Epithelial cell of esophagus (primary cell): Measurements from ENCODE around the gene ARID5B.

ENCODE experiments used
- DNase-seq: peaks from one replicate; pipeline ENCODE4 v3.0.0; 2010; ENCODE audit warnings: low read depth
- H3K4me3 ChIP-seq: 2 replicates; pipeline ENCODE4 v1.5.1; 2011; ENCODE audit warnings: mild to moderate bottlenecking, low read length, control low read depth
- CTCF ChIP-seq: IDR thresholded peaks from 2 replicates; pipeline ENCODE4 v1.5.1; 2011; ENCODE audit warnings: low read depth, mild to moderate bottlenecking, low read length, control low read depth, inconsistent platforms; ENCODE audit not compliant: insufficient read depth; ENCODE audit errors: missing control alignments

ARID5B gene

GRCh38 chr10:61992671-61993668 is 91.5 kb downstream of the ARID5B start:
- peak overlapping the region; percentile 6 for H3K4me3 ChIP-seq
- no peak for TF ChIP-seq CTCF
- DNase-seq: peak; percentile 89

- no peak for TF ChIP-seq CTCF
- H3K4me3 ChIP-seq: no peak overlapping the region
- no peak for DNase-seq
Measured at GRCh38 chr10:61993711-61994401, 92.4 kb downstream of the ARID5B start.

GRCh38 chr10:61994405-61995219 is 93.1 kb downstream of the ARID5B start:
- no peak overlapping the region for H3K4me3 ChIP-seq
- TF ChIP-seq CTCF: no peak
- DNase-seq: no peak

GRCh38 chr10:61995220-61995503 is 93.7 kb downstream of the ARID5B start:
- TF ChIP-seq CTCF: no peak
- DNase-seq: no peak
- no peak overlapping the region for H3K4me3 ChIP-seq

- no peak overlapping the region for H3K4me3 ChIP-seq
- no peak for DNase-seq
- no peak for TF ChIP-seq CTCF
Measured at GRCh38 chr10:61998937-61999336, 97.4 kb downstream of the ARID5B start.

GRCh38 chr10:62000037-62000603 is 98.6 kb downstream of the ARID5B start:
- H3K4me3 ChIP-seq: no peak overlapping the region
- DNase-seq: no peak
- no peak for TF ChIP-seq CTCF
